IPS-15b (cell line): ENCODE measurements around the gene DNM1.

Source experiments
- H3K27me3 ChIP-seq: one replicate; pipeline ENCODE4 v1.6.1; 2013; ENCODE audit warnings: low read length; ENCODE audit not compliant: control insufficient read depth, insufficient read depth
- H3K36me3 ChIP-seq: one replicate; pipeline ENCODE4 v1.6.1; 2013; ENCODE audit warnings: low read length; ENCODE audit not compliant: control insufficient read depth, insufficient read depth
- H3K4me1 ChIP-seq: one replicate; pipeline ENCODE4 v1.6.1; 2013; ENCODE audit warnings: mild to moderate bottlenecking, low read length; ENCODE audit not compliant: control insufficient read depth, insufficient read depth
- H3K4me3 ChIP-seq: one replicate; pipeline ENCODE4 v1.5.1; 2013; ENCODE audit warnings: low read depth, low read length
- H3K9ac ChIP-seq: one replicate; pipeline ENCODE4 v1.6.1; 2013; ENCODE audit warnings: low read depth, mild to moderate bottlenecking, low read length
- H3K9me3 ChIP-seq: one replicate; pipeline ENCODE4 v1.6.1; 2013; ENCODE audit warnings: mild to moderate bottlenecking, low read length; ENCODE audit not compliant: control insufficient read depth, insufficient read depth

DNM1 gene

DNA sequence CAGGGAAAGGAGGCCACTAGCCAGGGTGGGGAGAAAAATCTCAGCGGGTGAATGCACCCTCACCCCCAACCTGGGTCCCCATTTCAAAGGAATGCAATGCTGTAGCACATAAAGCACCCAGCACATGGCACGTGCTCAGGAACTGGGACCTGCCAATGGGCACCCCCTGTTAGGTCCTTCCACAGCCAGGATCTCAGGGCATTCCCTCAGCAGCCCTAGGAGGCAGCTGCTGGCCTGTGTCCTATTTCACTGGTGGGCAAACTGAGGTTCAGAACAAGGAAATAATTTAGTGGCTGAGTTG lies 8.8 kb downstream of the DNM1 start:
- H3K4me3 ChIP-seq, result no peak overlapping the region
- no peaks in the 10 kb centered on the region for H3K4me1 ChIP-seq
- H3K9ac ChIP-seq, result no peak overlapping the region
- no peaks in the 10 kb centered on the region for H3K36me3 ChIP-seq
- H3K9me3 ChIP-seq, result no peaks in the 10 kb centered on the region
- H3K27me3 ChIP-seq, result no peaks in the 10 kb centered on the region

DNA sequence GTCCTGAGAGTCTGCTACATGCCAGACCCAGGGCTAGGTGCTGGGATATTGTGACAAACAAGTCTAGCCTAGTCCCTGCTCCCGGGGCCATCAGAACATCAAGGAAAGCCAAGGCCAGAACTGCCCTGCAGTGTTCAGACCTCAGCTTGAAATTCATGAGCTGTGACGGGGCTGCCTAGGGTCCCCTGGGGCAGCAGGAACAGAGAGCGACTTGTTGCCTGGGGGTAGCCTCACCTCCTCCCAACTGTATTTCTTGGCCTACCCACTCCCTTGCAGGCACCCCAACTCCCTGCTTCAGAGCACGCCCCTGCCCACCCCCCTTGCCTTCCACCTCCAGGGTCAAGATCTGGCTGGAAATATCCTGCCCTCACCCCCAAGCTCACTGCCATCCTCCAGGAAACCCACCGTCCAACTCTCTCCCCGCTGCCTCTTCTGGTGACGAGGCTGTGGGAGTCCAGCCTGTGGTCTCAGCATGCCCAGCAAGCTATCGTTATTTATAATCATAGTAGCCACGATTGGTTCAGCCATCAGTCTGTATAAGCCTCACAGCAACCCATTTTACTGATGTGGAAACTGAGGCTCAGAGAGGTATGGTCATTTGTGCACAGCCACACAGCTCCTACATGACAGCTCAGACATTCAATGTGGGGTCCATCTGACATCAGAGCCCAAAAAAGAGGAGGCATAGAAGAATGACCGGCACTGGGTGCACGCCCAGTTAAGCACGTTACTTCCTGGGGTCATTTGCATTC lies 10.7 kb downstream of the DNM1 start:
- Histone ChIP-seq H3K4me3 (no peak overlapping the region), H3K9me3 (no peaks in the 10 kb centered on the region), H3K9ac (no peak overlapping the region), H3K4me1 (no peaks in the 10 kb centered on the region), H3K27me3 (no peaks in the 10 kb centered on the region), H3K36me3 (no peaks in the 10 kb centered on the region)

DNA sequence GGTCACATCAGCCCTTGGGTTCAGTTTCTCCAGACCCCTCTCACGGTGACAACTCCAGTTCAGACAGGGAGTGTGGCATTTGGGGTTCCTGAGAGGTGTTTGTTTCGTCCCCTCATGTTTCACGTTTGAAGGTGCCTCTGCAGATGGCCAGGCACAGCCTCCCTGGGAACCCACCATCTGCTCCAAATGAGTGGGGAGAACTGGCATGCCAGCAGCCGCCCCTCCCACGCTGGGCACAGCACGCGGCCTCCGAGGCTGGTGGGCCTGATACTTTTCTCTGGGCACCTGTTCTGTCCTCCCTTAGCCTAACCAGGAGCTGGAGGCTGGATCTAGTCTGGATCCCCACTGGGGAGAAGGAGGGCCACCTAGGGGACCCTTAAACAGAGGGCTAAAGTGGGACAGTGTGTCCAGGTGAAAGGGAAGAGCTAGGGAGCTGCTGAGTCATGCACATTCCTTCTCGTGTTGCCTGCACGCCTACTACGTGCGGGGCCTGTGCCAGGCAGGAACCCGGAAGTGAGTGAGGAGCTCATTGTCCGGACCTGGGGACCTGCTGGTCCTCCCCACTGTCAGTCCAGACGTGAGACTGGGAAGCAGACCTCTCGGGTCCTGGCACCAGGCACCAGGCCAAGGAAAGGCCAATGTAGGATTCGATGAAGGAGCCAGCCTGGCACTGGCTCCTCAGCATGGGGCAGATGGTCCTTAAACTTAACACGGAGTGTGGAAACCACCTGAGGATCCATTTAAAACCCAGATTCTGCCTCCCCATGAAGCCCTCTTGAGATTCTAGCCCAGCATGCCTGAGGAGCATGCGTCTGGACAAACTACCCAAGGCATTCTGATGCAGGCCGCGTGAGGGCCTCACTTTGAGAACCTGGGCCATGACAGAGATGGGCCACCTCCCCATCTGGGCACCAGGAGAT lies 11.7 kb downstream of the DNM1 start:
- Histone ChIP-seq H3K4me3 (no peak overlapping the region), H3K36me3 (no peaks in the 10 kb centered on the region), H3K4me1 (no peaks in the 10 kb centered on the region), H3K27me3 (no peaks in the 10 kb centered on the region), H3K9me3 (no peaks in the 10 kb centered on the region), H3K9ac (peak overlapping the region; percentile 24)

DNA sequence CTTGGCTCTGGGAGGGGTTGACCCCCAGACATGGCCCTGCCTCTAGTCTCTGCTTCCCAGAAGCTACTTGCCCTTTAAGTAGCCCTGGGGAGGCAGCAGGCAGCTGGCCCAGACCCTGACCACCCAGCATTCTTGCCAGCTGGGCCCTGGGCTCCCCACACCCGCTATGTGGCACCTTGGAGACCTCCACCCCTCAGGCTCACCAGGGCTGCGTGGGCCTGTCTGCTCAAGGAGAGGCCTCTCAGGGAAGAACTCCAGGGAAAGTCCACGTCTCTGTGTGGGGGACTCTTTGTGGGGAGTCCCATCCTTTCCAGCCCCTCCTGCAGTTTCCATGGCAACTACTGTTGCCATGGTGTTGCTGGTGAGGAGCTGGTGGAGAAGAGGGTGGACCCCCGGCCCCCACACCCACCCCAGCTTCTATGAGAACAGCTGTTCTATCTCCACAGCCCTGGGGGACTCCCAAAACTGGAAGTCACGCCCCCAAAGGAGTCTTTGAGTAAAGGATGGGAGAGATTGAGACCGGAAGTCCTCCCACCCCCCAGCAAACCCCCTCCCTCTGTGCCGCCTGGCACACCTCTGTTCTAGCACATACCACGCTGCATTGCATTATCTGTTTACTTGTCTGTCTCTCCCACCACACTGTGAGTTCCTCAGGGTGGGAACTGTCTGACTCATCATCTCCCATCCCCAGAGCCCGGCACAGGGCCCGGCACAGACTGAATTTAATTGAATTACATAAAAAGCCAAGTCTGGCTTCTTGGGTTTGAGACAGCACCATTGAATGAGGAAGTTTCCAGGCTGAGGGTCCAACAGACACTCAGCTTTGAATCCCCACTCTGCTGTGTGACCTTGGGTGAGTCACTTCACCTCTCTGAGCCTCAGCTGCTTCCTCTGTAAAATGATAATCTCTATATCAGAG lies 12.6 kb downstream of the DNM1 start:
- no peak overlapping the region for H3K4me3 ChIP-seq
- H3K4me1 ChIP-seq, result no peaks in the 10 kb centered on the region
- H3K36me3 ChIP-seq, result peaks cover 4% of the 10 kb centered on the region
- H3K27me3 ChIP-seq, result no peaks in the 10 kb centered on the region
- H3K9ac ChIP-seq, result no peak overlapping the region
- no peaks in the 10 kb centered on the region for H3K9me3 ChIP-seq

DNA sequence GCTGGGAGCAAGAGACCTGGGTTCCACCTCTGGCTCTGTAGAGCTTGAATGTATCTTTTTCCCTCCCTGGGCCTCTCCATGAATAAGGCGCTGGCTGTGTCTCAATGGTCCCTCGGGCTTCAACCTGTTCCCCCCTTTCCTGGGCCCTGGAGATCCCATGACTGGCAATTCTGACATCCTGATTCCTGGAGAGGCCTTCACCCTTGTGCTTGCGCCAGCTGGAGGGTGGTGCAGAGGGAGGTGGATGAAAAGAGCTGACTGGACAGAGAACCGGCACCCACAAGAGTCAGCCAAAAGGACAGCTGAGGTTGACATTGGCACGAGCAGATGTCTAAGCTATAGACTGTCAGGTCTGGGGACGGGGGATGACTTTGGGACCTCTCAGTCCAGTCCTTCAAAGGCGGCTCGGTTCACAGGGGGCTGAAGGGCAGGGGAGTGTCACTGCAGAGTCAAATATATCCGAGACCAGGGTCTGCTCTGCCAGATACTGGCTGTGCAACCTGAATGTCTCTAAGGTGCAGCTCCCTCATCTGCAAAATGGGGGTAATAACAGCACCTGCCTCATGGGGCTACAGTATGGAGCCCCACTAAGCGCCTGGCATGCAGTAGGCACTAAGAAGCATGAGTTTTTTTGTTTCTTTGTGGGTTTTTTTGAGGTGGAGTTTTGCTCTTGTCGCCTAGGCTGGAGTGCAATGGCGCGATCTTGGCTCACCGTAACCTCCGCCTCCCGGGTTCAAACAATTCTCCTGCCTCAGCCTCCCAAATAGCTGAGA lies 13.8 kb downstream of the DNM1 start:
- Histone ChIP-seq H3K9ac (no peak overlapping the region), H3K4me1 (no peaks in the 10 kb centered on the region), H3K9me3 (no peaks in the 10 kb centered on the region), H3K4me3 (no peak overlapping the region), H3K36me3 (peaks cover 9% of the 10 kb centered on the region), H3K27me3 (no peaks in the 10 kb centered on the region)

DNA sequence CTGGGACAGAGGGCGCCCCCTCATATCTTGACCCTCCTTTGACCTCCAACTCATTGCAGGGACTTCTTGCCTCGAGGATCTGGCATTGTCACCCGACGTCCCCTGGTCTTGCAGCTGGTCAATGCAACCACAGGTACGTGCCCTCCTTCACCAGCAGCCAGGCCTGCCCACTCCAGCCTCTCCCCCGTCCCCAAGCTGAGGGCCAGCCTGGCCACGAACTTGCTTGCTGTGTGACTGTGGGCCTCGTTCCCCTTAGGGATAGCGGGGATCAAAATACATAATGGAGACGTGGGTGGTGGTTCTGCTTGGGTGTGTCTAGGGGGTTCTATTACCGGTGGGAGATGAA lies 15.0 kb downstream of the DNM1 start:
- H3K27me3 ChIP-seq, result no peaks in the 10 kb centered on the region
- no peaks in the 10 kb centered on the region for H3K9me3 ChIP-seq
- H3K36me3 ChIP-seq, result peaks cover 18% of the 10 kb centered on the region
- peak overlapping the region; percentile 56 for H3K4me3 ChIP-seq
- no peak overlapping the region for H3K9ac ChIP-seq
- no peaks in the 10 kb centered on the region for H3K4me1 ChIP-seq

DNA sequence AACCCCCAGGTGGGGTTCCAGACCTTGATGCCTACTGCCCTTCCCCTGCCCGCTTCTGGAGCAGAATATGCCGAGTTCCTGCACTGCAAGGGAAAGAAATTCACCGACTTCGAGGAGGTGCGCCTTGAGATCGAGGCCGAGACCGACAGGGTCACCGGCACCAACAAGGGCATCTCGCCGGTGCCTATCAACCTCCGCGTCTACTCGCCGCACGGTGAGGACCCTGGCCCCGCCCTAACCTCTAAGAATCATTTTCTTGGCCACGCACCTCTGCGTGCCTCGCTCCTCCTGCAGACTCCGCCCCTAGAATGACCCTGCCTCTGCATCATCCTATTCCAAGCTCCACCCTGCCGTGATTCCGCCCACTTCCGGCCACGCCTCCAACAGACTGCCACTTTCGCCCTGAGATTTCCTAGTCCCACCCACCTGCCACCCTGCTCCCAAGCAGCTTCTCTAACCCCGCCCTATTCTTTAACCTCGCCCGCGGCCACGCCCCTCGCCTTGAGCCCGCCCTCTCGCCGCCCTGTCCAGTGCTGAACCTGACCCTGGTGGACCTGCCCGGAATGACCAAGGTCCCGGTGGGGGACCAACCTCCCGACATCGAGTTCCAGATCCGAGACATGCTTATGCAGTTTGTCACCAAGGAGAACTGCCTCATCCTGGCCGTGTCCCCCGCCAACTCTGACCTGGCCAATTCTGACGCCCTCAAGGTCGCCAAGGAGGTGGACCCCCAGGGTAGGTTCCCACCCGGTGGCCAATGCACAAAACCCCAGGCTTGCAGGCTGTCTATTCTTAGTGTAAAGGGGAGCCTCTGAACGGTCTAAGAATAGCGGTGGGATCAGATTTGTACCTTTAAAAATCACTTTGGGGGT lies 15.6 kb downstream of the DNM1 start:
- H3K9me3 ChIP-seq, result no peaks in the 10 kb centered on the region
- H3K4me1 ChIP-seq, result no peaks in the 10 kb centered on the region
- H3K4me3 ChIP-seq, result peak overlapping the region; percentile 56
- no peak overlapping the region for H3K9ac ChIP-seq
- peaks cover 18% of the 10 kb centered on the region for H3K36me3 ChIP-seq
- no peaks in the 10 kb centered on the region for H3K27me3 ChIP-seq

DNA sequence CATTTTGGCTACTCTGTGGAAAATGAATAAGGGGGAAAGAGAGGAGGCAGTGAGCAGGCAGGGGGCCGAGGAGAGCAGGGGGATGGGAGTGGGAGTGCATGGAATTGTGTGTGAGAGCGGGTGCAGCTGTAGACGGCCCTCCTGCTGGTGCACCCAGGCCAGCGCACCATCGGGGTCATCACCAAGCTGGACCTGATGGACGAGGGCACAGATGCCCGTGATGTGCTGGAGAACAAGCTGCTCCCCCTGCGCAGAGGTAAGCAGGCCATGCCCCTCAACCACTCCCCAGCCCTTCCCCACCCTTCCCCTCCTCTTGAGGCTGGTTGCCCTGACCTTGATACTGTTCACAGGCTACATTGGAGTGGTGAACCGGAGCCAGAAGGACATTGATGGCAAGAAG lies 16.7 kb downstream of the DNM1 start:
- Histone ChIP-seq H3K27me3 (no peaks in the 10 kb centered on the region), H3K4me1 (no peaks in the 10 kb centered on the region), H3K4me3 (no peak overlapping the region), H3K9ac (no peak overlapping the region), H3K9me3 (no peaks in the 10 kb centered on the region), H3K36me3 (peaks cover 23% of the 10 kb centered on the region)

DNA sequence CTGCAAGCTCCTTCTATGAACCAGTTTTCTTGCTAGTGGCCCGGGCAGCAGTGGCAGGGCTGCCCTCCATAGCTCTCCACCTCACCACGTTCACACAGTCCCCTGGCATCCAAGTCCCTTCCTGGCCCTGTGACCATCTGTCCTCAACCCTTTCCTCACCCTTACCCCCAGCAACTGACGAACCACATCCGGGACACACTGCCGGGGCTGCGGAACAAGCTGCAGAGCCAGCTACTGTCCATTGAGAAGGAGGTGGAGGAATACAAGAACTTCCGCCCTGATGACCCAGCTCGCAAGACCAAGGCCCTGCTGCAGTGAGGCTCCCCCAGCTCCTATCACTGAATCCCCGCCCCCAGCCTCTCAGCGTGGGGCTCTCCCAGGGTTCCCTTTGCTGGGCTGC lies 18.8 kb downstream of the DNM1 start:
- no peaks in the 10 kb centered on the region for H3K4me1 ChIP-seq
- H3K9ac ChIP-seq, result no peak overlapping the region
- H3K4me3 ChIP-seq, result no peak overlapping the region
- no peaks in the 10 kb centered on the region for H3K27me3 ChIP-seq
- no peaks in the 10 kb centered on the region for H3K9me3 ChIP-seq
- peaks cover 23% of the 10 kb centered on the region for H3K36me3 ChIP-seq

DNA sequence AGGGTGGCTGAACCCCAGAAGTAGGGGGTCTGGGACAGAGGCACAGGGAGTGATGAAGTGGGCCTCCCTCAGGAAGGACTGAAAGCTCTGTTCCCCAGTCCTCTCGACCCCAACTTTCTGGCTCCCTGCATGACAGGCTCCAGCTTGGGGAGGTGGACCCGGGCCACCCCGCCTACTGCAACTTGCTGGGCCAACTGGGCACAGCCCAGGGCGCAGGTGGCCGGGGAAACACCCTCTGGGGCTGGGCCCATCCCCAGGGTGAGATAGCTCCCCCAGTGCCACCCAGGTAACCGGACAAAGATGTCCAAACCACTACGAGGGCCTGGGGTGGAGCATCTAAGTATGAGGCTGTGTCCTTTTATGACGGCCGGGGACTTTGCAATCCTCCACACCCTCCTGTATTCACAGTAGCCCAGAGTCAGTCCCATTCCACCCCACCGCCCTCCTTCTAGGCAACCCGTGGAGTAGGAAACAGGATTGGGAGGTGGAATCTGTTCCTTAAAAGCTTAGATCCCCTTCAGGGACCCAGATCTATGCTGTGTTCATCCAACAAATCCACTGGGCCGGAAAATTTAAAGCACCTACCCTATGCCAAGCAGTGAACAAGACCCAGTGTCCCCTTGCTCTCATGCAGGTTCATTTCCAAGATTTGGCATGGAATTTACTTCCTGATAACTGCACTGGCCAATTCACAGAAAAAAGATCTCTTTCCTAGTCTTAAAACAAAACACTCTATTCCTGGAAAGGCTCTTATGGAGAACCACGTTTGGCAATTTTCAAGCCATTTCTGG lies 19.9 kb downstream of the DNM1 start:
- Histone ChIP-seq H3K27me3 (no peaks in the 10 kb centered on the region), H3K4me1 (no peaks in the 10 kb centered on the region), H3K9me3 (no peaks in the 10 kb centered on the region), H3K4me3 (no peak overlapping the region), H3K36me3 (peaks cover 23% of the 10 kb centered on the region), H3K9ac (no peak overlapping the region)
